ENCODE results near the gene SLC13A3. TPM values are rescaled to one million over a fixed set of nuclear protein-coding genes. Genes with fewer than 3 reads are reported as not detected.

SLC13A3 gene
- total and polyA plus RNA-seq, 4 donors: 1.5 to 10.7 (median 8.3) TPM

- TF ChIP-seq JUND (IDR thresholded peaks at IDR 0.05) (peak; percentile 60 to 85), REST (IDR thresholded peaks at IDR 0.05) (peak; percentile 31), FOXA1 (IDR thresholded peaks at IDR 0.05) (peak; percentile 12)
Measured at GRCh38 chr20:46666818-46667515, 15.7 kb upstream of the SLC13A3 start (continued).

- H3K36me3 ChIP-seq (ENCODE audit: control insufficient read depth in 4 of 4, insufficient read depth in 3 of 4, low read depth in 1 of 4, low read length in 3 of 4): no peaks in the 10 kb centered on the region
- 96% methylated on average over 3 of the region's 3 CpGs for WGBS
- no peak for DNase-seq (ENCODE audit: low spot score)
- no peak overlapping the region for H3K27ac ChIP-seq (ENCODE audit: low read depth in 1 of 2, low read length in 2 of 2)
- H3K4me3 ChIP-seq (ENCODE audit: low read depth in 1 of 3, low read length in 3 of 3): no peak overlapping the region
- H3K9ac ChIP-seq (ENCODE audit: low read depth in 1 of 2, low read length in 2 of 2): no peak overlapping the region
- no peaks in the 10 kb centered on the region for H3K27me3 ChIP-seq (ENCODE audit: control insufficient read depth in 4 of 4, insufficient read depth in 4 of 4, low read length in 3 of 4)
- no peaks in the 10 kb centered on the region for H3K9me3 ChIP-seq (ENCODE audit: control insufficient read depth in 4 of 4, low read length in 3 of 4)
- peaks cover 1 to 28% (median 17%) of the 10 kb centered on the region in 4 donors for H3K4me1 ChIP-seq (ENCODE audit: control insufficient read depth in 4 of 4, insufficient read depth in 4 of 4, low read length in 3 of 4)
- no peak for TF ChIP-seq NR2F2 (IDR thresholded peaks at IDR 0.05)
- TF ChIP-seq, protein P1, sequence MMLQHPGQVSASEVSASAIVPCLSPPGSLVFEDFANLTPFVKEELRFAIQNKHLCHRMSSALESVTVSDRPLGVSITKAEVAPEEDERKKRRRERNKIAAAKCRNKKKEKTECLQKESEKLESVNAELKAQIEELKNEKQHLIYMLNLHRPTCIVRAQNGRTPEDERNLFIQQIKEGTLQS (IDR thresholded peaks at IDR 0.05): no peak
- no peak for TF ChIP-seq EGR1 (IDR thresholded peaks at IDR 0.05; ENCODE audit: low read depth in 2 of 2)
Measured at GRCh38 chr20:46666306-46666705, 15.0 kb upstream of the SLC13A3 start.

- Histone ChIP-seq H3K27ac (ENCODE audit: low read depth in 1 of 2, low read length in 2 of 2) (no peak overlapping the region), H3K36me3 (ENCODE audit: control insufficient read depth in 4 of 4, insufficient read depth in 3 of 4, low read depth in 1 of 4, low read length in 3 of 4) (no peaks in the 10 kb centered on the region), H3K9ac (ENCODE audit: low read depth in 1 of 2, low read length in 2 of 2) (no peak overlapping the region), H3K9me3 (ENCODE audit: control insufficient read depth in 4 of 4, low read length in 3 of 4) (no peaks in the 10 kb centered on the region), H3K27me3 (ENCODE audit: control insufficient read depth in 4 of 4, insufficient read depth in 4 of 4, low read length in 3 of 4) (no peaks in the 10 kb centered on the region), H3K4me1 (ENCODE audit: control insufficient read depth in 4 of 4, insufficient read depth in 4 of 4, low read length in 3 of 4) (peaks cover 1 to 22% (median 10%) of the 10 kb centered on the region in 4 donors), H3K4me3 (ENCODE audit: low read depth in 1 of 3, low read length in 3 of 3) (no peak overlapping the region)
- 80% methylated on average over 3 of the region's 3 CpGs for WGBS
- no peak for DNase-seq (ENCODE audit: low spot score)
- TF ChIP-seq FOXA2 (IDR thresholded peaks at IDR 0.05) (no peak), HNF4A (conservative IDR thresholded peaks at IDR 0.05) (no peak), GABPA (IDR thresholded peaks at IDR 0.05 in 1 of 2, conservative IDR thresholded peaks at IDR 0.05 in 1 of 2) (no peak), JUND (IDR thresholded peaks at IDR 0.05) (no peak), RAD21 (IDR thresholded peaks at IDR 0.05) (no peak), EGR1 (IDR thresholded peaks at IDR 0.05; ENCODE audit: low read depth in 2 of 2) (no peak), RXRA (IDR thresholded peaks at IDR 0.05) (no peak), HNF4G (IDR thresholded peaks at IDR 0.05) (no peak), YY1 (IDR thresholded peaks at IDR 0.05) (no peak), SP1 (IDR thresholded peaks at IDR 0.05) (no peak), CTCF (IDR thresholded peaks at IDR 0.05; ENCODE audit: low read depth, low read length, missing input control) (no peak), TAF1 (conservative IDR thresholded peaks at IDR 0.05) (no peak), NR2F2 (IDR thresholded peaks at IDR 0.05) (no peak), REST (IDR thresholded peaks at IDR 0.05) (no peak)
Measured at GRCh38 chr20:46665602-46666001, 14.3 kb upstream of the SLC13A3 start.

Measured in liver (tissue), 9 donors.